Measurements from ENCODE around the gene ISL1.

DNA sequence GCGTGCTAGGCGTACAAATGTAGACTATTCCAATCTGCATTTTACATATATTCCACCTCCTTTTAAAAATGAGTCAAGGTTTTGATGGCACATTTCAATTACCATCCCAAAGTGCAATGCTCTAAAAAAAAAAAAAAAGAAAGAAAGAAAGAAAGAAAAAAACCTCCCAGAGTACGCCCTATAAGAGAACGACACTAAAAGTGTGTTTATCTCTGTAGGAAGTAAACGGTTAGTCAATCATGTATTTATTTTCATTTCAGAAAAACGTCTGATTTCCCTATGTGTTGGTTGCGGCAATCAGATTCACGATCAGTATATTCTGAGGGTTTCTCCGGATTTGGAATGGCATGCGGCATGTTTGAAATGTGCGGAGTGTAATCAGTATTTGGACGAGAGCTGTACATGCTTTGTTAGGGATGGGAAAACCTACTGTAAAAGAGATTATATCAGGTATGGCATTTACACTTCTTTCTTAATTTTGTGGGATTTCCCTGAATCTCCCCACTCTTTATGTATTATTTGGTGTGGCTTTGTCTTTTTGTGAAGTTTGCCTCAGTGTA lies 1.1 kb downstream of the ISL1 start:
- TF ChIP-seq, protein P1, sequence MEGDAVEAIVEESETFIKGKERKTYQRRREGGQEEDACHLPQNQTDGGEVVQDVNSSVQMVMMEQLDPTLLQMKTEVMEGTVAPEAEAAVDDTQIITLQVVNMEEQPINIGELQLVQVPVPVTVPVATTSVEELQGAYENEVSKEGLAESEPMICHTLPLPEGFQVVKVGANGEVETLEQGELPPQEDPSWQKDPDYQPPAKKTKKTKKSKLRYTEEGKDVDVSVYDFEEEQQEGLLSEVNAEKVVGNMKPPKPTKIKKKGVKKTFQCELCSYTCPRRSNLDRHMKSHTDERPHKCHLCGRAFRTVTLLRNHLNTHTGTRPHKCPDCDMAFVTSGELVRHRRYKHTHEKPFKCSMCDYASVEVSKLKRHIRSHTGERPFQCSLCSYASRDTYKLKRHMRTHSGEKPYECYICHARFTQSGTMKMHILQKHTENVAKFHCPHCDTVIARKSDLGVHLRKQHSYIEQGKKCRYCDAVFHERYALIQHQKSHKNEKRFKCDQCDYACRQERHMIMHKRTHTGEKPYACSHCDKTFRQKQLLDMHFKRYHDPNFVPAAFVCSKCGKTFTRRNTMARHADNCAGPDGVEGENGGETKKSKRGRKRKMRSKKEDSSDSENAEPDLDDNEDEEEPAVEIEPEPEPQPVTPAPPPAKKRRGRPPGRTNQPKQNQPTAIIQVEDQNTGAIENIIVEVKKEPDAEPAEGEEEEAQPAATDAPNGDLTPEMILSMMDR (conservative IDR thresholded peaks at IDR 0.05 in 1 of 2, IDR thresholded peaks at IDR 0.05 in 1 of 2; ENCODE audit: extremely low read depth in 1 of 2, insufficient read depth in 1 of 2, low read depth in 1 of 2, low read length in 2 of 2), result no peak
- no peak for TF ChIP-seq EZH2 (IDR thresholded peaks at IDR 0.05; ENCODE audit: borderline replicate concordance, low read length)
